22Rv1 (cell line): ENCODE data around the gene EFHC1.

ENCODE experiments used
- H3K27ac ChIP-seq: fragments of 450-650 bp; 2 replicates; pipeline ENCODE4 v1.5.1; 2017
- ZFX ChIP-seq: fragments of 450-650 bp; IDR thresholded peaks from 2 replicates; pipeline ENCODE4 v1.6.1; 2017; ENCODE audit warnings: antibody characterized with exemption, borderline replicate concordance
- TF ChIP-seq, protein P1 (sequence below): fragments of 450-650 bp; IDR thresholded peaks from 2 replicates; pipeline ENCODE4 v1.5.1; 2017; ENCODE audit warnings: mild to moderate bottlenecking

Gene EFHC1

GRCh38 chr6:52560462-52560861 lies 140.3 kb downstream of the EFHC1 start:
- no peak overlapping the region for H3K27ac ChIP-seq
- TF ChIP-seq, protein P1, sequence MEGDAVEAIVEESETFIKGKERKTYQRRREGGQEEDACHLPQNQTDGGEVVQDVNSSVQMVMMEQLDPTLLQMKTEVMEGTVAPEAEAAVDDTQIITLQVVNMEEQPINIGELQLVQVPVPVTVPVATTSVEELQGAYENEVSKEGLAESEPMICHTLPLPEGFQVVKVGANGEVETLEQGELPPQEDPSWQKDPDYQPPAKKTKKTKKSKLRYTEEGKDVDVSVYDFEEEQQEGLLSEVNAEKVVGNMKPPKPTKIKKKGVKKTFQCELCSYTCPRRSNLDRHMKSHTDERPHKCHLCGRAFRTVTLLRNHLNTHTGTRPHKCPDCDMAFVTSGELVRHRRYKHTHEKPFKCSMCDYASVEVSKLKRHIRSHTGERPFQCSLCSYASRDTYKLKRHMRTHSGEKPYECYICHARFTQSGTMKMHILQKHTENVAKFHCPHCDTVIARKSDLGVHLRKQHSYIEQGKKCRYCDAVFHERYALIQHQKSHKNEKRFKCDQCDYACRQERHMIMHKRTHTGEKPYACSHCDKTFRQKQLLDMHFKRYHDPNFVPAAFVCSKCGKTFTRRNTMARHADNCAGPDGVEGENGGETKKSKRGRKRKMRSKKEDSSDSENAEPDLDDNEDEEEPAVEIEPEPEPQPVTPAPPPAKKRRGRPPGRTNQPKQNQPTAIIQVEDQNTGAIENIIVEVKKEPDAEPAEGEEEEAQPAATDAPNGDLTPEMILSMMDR, result no peak
- no peak for TF ChIP-seq ZFX

DNA sequence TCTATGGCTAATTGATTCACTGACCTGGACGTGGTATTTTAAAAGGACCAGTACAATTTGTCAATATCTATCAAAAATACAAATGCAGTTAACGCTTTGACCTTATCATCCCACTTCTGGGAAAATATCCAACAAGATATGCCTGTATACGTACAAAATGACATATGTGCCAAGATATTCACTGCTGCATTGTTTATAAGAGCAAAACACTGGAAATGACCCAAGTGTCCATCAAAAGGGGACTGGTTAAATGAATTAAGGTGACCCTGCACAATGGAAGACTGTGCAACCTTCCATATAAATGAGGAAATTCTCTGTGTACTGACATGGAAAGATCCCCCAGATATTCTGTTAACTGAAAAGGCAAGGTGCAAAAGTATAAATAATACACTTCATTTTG lies 142.8 kb downstream of the EFHC1 start:
- H3K27ac ChIP-seq, result no peak overlapping the region
- no peak for TF ChIP-seq ZFX
- TF ChIP-seq, protein P1, result no peak

DNA sequence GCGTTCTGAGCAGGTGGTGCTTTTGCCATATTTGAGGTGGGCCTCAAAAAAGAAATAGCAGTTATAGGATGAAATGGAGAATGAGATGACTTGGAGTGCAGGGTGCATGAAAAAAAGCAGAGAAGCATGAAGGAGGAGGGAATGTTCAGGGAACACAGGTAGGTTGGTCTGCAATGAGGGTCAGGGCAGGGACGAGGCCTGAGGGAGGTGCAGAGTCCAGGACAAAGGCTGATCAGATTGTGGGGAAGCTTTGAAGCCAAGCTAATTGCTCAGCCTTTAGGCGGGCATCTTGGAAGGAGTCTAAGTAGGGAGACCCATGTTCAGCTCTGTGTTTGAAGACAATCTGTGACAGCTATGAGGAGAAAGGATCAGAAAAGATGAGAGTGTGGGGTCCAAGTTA lies 144.7 kb downstream of the EFHC1 start:
- H3K27ac ChIP-seq, result no peak overlapping the region

DNA sequence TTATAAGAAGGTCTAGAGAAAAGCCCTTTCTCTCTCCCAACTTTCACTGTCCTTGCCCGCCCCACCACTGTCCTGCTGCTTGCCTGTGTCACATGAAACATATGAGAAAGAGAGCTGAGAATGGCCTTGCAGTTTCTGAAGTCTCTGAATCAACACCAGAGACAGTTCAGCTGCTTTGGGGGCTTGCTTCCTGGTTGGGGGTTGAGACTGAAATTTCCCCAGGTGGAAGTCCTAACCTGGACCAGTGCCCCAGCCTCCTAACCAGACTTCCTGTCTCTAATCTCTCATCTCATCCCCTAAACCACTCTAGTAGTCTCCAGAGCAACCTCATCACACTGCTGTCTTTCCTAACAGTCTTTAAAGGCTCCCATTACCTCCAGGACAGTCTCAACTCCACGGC lies 146.1 kb downstream of the EFHC1 start:
- H3K27ac ChIP-seq, result no peak overlapping the region
- TF ChIP-seq, protein P1, result no peak
- no peak for TF ChIP-seq ZFX

More for the DNA sequence above, 144.7 kb downstream of the EFHC1 start:
- TF ChIP-seq ZFX, result no peak
- TF ChIP-seq, protein P1, result no peak

DNA sequence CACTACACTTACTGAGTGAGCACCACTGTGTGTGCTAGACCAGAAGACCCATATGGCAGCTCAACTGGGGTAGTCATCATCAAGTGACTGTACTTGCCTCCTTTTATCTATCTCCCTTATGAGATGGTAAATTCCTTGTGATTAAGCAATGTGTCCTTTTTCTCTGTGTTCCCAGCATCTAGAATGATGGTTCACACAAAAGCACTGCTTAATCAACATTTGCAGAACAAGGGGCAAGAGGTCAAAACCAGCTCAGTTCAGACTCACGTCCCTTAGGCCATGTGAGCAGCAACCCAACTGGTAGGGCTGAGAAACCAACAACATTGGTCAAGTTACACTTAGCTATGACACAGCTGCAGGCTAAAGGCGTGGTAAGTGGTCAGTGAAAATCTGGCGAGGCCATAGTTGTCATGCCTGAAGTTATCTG lies 146.7 kb downstream of the EFHC1 start:
- TF ChIP-seq ZFX, result no peak
- TF ChIP-seq, protein P1, result no peak
- no peak overlapping the region for H3K27ac ChIP-seq

DNA sequence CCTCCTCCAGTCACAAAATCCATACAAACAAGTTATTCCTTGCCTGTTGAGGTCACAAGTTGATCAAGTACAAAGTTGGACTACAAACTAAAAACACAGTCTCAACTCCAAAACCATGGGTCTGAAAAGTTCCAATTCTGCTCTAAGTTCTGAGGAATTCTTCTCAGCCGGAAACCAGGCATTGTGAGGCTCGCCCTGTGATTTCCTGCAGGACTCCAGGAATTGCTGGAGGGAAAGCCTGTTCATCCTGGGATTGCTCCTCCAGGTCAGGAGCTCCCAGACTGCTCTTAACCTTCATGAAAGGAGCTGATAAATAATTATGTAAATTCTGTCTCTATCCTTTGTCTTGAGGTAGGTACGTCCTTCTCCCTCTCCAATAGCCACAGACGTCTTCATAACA lies 148.2 kb downstream of the EFHC1 start:
- TF ChIP-seq ZFX, result no peak
- TF ChIP-seq, protein P1, result no peak
- no peak overlapping the region for H3K27ac ChIP-seq

DNA sequence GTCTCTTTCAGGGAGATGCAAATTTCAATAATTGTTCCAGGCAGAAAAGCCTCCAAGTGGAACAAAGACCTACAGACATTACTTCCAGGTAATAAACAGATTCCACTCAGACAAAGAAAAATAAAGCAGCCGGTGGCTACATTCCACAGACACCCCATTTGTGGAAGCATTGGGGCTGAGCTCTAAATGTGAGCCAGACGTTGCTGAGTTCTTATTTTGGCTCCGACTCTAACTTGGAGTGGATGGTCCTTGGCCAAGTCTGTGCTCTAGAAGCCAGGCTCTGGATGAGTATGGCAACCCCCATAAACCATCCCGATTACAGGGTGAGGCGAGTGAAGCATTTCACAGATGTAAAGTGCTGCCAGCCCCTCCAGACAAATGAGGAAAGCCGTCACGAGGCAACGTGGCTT lies 150.2 kb downstream of the EFHC1 start:
- TF ChIP-seq ZFX, result no peak
- TF ChIP-seq, protein P1, result no peak
- H3K27ac ChIP-seq, result no peak overlapping the region
